ENCODE data around the gene RGS16. TPM values are rescaled to one million over a fixed set of nuclear protein-coding genes. Genes with fewer than 3 reads are reported as not detected.

The RGS16 gene
- total and polyA plus RNA-seq, 4 donors: 0.54 to 2.7 (median 0.83) TPM

DNA sequence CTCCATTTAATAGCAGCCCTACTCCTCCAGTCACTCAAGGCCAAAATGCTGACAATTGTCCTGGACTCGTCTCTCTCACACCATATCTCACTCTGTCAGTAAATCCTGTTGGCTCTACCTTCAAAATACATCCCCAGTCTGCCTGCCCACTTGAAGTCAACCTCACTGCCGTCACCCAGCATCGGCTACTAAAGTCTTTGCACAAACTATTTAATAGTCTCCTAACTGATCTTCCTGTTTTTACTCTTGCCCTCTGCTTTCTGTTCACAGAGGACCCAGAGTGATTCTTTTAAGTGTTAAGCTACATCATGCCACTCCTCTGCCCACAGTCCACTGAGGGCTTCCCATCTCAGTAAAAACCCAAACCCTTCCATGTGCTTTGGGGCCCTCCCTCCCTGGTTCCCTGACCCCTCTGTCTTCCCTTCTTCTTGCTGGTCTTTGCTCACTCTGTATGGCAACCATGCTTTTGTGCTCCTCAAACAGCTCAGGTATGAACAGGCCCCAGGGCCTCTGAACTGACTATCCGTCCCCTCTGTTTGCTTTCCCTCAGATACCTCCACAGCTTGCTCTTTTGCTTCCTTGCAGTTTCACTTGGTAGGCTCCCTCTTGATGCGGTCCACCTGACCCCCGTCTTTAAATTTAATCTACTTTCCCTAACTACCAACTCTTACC lies 34.1 kb downstream of the RGS16 start:
- no peak overlapping the region for H3K9ac ChIP-seq (ENCODE audit: low read depth in 1 of 2, low read length in 2 of 2)
- H3K9me3 ChIP-seq (ENCODE audit: control insufficient read depth in 4 of 4, low read length in 3 of 4): no peaks in the 10 kb centered on the region
- no peaks in the 10 kb centered on the region for H3K27me3 ChIP-seq (ENCODE audit: control insufficient read depth in 4 of 4, insufficient read depth in 4 of 4, low read length in 3 of 4)
- WGBS: 95% methylated on average over 6 of the region's 6 CpGs
- DNase-seq (ENCODE audit: low spot score): no peak
- no peak for TF ChIP-seq REST (IDR thresholded peaks at IDR 0.05)
- no peak overlapping the region for H3K27ac ChIP-seq (ENCODE audit: low read depth in 1 of 2, low read length in 2 of 2)
- H3K36me3 ChIP-seq (ENCODE audit: control insufficient read depth in 4 of 4, insufficient read depth in 3 of 4, low read depth in 1 of 4, low read length in 3 of 4): no peaks in the 10 kb centered on the region
- peaks cover 0 to 3% (median 2%) of the 10 kb centered on the region in 4 donors for H3K4me1 ChIP-seq (ENCODE audit: control insufficient read depth in 4 of 4, insufficient read depth in 4 of 4, low read length in 3 of 4)
- H3K4me3 ChIP-seq (ENCODE audit: low read depth in 1 of 3, low read length in 3 of 3): no peak overlapping the region

DNA sequence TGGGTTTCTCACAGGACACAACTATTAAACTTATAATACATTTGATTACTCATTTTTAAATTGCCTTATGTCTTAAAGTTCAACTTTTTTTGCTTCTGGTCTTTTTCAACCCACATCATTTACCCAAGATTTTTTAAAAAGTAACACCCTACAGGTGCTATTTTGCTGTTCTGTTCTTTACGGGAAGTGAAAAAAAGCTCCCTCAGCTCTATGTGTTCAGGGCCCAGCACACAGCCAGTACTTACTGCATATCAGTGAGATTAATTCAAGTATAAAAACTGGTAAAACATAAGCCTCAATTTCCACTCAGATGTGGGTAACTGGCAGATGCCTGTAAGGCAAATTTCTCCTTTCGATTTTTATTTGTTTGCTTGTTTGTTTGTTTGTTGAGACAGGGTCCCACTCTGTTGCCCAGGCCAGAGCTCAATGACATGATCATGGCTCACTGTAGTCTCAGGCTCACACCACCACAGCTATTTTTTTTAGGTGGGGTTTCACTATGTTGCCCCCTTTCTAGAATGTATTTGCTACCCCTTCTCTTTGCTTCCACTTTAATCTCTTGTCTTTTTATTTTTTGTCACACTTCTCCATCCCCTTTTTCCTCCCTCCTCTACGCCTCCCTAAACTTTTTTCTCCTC lies 35.4 kb downstream of the RGS16 start:
- Histone ChIP-seq H3K27ac (ENCODE audit: low read depth in 1 of 2, low read length in 2 of 2) (no peak overlapping the region), H3K4me3 (ENCODE audit: low read depth in 1 of 3, low read length in 3 of 3) (no peak overlapping the region), H3K9me3 (ENCODE audit: control insufficient read depth in 4 of 4, low read length in 3 of 4) (no peaks in the 10 kb centered on the region), H3K27me3 (ENCODE audit: control insufficient read depth in 4 of 4, insufficient read depth in 4 of 4, low read length in 3 of 4) (no peaks in the 10 kb centered on the region), H3K9ac (ENCODE audit: low read depth in 1 of 2, low read length in 2 of 2) (no peak overlapping the region), H3K4me1 (ENCODE audit: control insufficient read depth in 4 of 4, insufficient read depth in 4 of 4, low read length in 3 of 4) (no peaks in the 10 kb centered on the region), H3K36me3 (ENCODE audit: control insufficient read depth in 4 of 4, insufficient read depth in 3 of 4, low read depth in 1 of 4, low read length in 3 of 4) (no peaks in the 10 kb centered on the region)
- TF ChIP-seq HNF4A (conservative IDR thresholded peaks at IDR 0.05) (no peak), REST (IDR thresholded peaks at IDR 0.05) (no peak), EGR1 (IDR thresholded peaks at IDR 0.05; ENCODE audit: low read depth in 2 of 2) (no peak), FOXA1 (IDR thresholded peaks at IDR 0.05) (no peak), RAD21 (IDR thresholded peaks at IDR 0.05) (no peak), CTCF (IDR thresholded peaks at IDR 0.05; ENCODE audit: low read depth, low read length, missing input control) (no peak), FOXA2 (IDR thresholded peaks at IDR 0.05) (no peak), JUND (IDR thresholded peaks at IDR 0.05) (no peak), NR2F2 (IDR thresholded peaks at IDR 0.05) (no peak), TAF1 (conservative IDR thresholded peaks at IDR 0.05) (no peak), YY1 (IDR thresholded peaks at IDR 0.05) (no peak), RXRA (IDR thresholded peaks at IDR 0.05) (no peak)
- TF ChIP-seq, protein P1, sequence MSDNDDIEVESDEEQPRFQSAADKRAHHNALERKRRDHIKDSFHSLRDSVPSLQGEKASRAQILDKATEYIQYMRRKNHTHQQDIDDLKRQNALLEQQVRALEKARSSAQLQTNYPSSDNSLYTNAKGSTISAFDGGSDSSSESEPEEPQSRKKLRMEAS (IDR thresholded peaks at IDR 0.05): no peak
- 70% methylated on average over 3 of the region's 3 CpGs for WGBS
- no peak for DNase-seq (ENCODE audit: low spot score)
